Panc1 (cell line): Measurements from ENCODE around the gene MYMK. TPM values are rescaled to one million over a fixed set of nuclear protein-coding genes. Genes with fewer than 3 reads are reported as not detected.

Experiments used
- ATAC-seq: fragments of 200-7000 bp; cut with Tn5 transposase; 2 replicates; pipeline ENCODE4 v1.9.1; 2020; ENCODE audit warnings: mild to moderate bottlenecking, moderate library complexity
- BruUV-seq: library from RNA; stranded (reverse); fragments of 400-500 nt; replicated peaks from 2 replicates; lab custom pipeline; 2021; lab: Mats Ljungman, UMichigan
- CTCF ChIA-PET: fragments of 300-600 bp; sonication (Branson Sonifier 250); formaldehyde crosslinking; loops from one replicate; lab custom pipeline; 2022; ENCODE audit warnings: antibody characterized with exemption; lab: Charles Lee
- POLR2A ChIA-PET: fragments of 300-600 bp; sonication (Branson Sonifier 250); formaldehyde crosslinking; loops from one replicate; lab custom pipeline; 2022; ENCODE audit warnings: antibody characterized with exemption; lab: Charles Lee
- DNase-seq: peaks from one replicate; pipeline ENCODE4 v3.0.0-alpha.2; 2010; ENCODE audit warnings: low read depth, low spot score
- H3K27ac ChIP-seq: 2 replicates; pipeline ENCODE4 v1.5.1; 2011; ENCODE audit warnings: mild to moderate bottlenecking, low read length, inconsistent platforms
- H3K27me3 ChIP-seq: fragments of 200-500 bp; sonication (Bioruptor generic); 2 replicates; pipeline ENCODE4 v1.6.0; 2014; ENCODE audit warnings: low read length, inconsistent platforms; ENCODE audit not compliant: control insufficient read depth, insufficient read depth
- H3K36me3 ChIP-seq: fragments of 200-500 bp; sonication (Bioruptor generic); 2 replicates; pipeline ENCODE4 v1.5.1; 2014; ENCODE audit warnings: inconsistent platforms, mild to moderate bottlenecking, low read length, moderate library complexity; ENCODE audit not compliant: control insufficient read depth, insufficient read depth
- H3K4me1 ChIP-seq: 2 replicates; pipeline ENCODE4 v1.5.1; 2011; ENCODE audit warnings: inconsistent platforms, mild to moderate bottlenecking, low read length, moderate library complexity; ENCODE audit not compliant: control insufficient read depth, insufficient read depth
- H3K4me3 ChIP-seq, 2 experiments: 2 replicates each; pipeline ENCODE4 v1.5.1; 2011 to 2012; ENCODE audit warnings: low read depth in 2 of 2, low read length in 2 of 2, mild to moderate bottlenecking in 2 of 2, inconsistent platforms in 1 of 2, moderate library complexity in 1 of 2
- H3K9me3 ChIP-seq: fragments of 200-500 bp; sonication (Bioruptor generic); 2 replicates; pipeline ENCODE4 v1.5.1; 2014; ENCODE audit warnings: low read depth, mild to moderate bottlenecking, inconsistent platforms, low read length, moderate library complexity; ENCODE audit not compliant: control insufficient read depth, insufficient read depth
- POLR2AphosphoS5 ChIP-seq: IDR thresholded peaks from 2 replicates; pipeline ENCODE4 v1.6.1; 2012; ENCODE audit warnings: mild to moderate bottlenecking, low read depth, low read length, moderate library complexity
- SIN3A ChIP-seq: IDR thresholded peaks from 2 replicates; pipeline ENCODE4 v1.6.1; 2012; ENCODE audit warnings: low read depth, mild to moderate bottlenecking, low read length, moderate library complexity, borderline replicate concordance; ENCODE audit not compliant: insufficient read depth
- TCF7L2 ChIP-seq: IDR thresholded peaks from 2 replicates; pipeline ENCODE4 v1.6.1; 2011; ENCODE audit warnings: mild to moderate bottlenecking, low read depth, low read length, inconsistent platforms
- in situ Hi-C: cut with HindIII; loops from 2 replicates; pipeline ENCODE4 v1.10.0; 2016; ENCODE audit warnings: low sequenced_read_pairs, low pct_unique_long_range_greater_than_20kb
- intact Hi-C: fragments of 100-400 bp; cut with micrococcal nuclease; formaldehyde crosslinking; loops from one replicate; pipeline ENCODE4 v1.10.0; 2022; ENCODE audit not compliant: unreplicated experiment
- total RNA-seq: library from RNA; stranded (reverse); gene quantifications from one replicate; pipeline ENCODE4 v1.2.1, GENCODE V29; 2021; ENCODE audit not compliant: unreplicated experiment
- TF ChIP-seq, protein P1 (sequence below), 2 experiments: IDR thresholded peaks; 2 replicates each; pipeline ENCODE4 v1.6.1; 2011 to 2012; ENCODE audit warnings: low read depth in 2 of 2, control low read depth in 1 of 2, low read length in 1 of 2, mild to moderate bottlenecking in 1 of 2, moderate library complexity in 1 of 2; ENCODE audit not compliant: insufficient read depth in 1 of 2
- TF ChIP-seq, protein P2 (sequence below): fragments of 450-650 bp; IDR thresholded peaks from 2 replicates; pipeline ENCODE4 v1.5.1; 2017; ENCODE audit warnings: mild to moderate bottlenecking

MYMK gene
- total RNA-seq, 1 experiment from 2014 or later: not detected

GRCh38 chr9:133516256-133516960, 8.4 kb downstream of the MYMK start:
- TF ChIP-seq, protein P1, sequence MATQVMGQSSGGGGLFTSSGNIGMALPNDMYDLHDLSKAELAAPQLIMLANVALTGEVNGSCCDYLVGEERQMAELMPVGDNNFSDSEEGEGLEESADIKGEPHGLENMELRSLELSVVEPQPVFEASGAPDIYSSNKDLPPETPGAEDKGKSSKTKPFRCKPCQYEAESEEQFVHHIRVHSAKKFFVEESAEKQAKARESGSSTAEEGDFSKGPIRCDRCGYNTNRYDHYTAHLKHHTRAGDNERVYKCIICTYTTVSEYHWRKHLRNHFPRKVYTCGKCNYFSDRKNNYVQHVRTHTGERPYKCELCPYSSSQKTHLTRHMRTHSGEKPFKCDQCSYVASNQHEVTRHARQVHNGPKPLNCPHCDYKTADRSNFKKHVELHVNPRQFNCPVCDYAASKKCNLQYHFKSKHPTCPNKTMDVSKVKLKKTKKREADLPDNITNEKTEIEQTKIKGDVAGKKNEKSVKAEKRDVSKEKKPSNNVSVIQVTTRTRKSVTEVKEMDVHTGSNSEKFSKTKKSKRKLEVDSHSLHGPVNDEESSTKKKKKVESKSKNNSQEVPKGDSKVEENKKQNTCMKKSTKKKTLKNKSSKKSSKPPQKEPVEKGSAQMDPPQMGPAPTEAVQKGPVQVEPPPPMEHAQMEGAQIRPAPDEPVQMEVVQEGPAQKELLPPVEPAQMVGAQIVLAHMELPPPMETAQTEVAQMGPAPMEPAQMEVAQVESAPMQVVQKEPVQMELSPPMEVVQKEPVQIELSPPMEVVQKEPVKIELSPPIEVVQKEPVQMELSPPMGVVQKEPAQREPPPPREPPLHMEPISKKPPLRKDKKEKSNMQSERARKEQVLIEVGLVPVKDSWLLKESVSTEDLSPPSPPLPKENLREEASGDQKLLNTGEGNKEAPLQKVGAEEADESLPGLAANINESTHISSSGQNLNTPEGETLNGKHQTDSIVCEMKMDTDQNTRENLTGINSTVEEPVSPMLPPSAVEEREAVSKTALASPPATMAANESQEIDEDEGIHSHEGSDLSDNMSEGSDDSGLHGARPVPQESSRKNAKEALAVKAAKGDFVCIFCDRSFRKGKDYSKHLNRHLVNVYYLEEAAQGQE (IDR thresholded peaks at IDR 0.05; ENCODE audit: insufficient read depth in 1 of 2, low read depth in 2 of 2, low read length in 1 of 2): no peak
- no peak for TF ChIP-seq TCF7L2
- TF ChIP-seq SIN3A: no peak
- TF ChIP-seq POLR2AphosphoS5: no peak
- TF ChIP-seq, protein P2, sequence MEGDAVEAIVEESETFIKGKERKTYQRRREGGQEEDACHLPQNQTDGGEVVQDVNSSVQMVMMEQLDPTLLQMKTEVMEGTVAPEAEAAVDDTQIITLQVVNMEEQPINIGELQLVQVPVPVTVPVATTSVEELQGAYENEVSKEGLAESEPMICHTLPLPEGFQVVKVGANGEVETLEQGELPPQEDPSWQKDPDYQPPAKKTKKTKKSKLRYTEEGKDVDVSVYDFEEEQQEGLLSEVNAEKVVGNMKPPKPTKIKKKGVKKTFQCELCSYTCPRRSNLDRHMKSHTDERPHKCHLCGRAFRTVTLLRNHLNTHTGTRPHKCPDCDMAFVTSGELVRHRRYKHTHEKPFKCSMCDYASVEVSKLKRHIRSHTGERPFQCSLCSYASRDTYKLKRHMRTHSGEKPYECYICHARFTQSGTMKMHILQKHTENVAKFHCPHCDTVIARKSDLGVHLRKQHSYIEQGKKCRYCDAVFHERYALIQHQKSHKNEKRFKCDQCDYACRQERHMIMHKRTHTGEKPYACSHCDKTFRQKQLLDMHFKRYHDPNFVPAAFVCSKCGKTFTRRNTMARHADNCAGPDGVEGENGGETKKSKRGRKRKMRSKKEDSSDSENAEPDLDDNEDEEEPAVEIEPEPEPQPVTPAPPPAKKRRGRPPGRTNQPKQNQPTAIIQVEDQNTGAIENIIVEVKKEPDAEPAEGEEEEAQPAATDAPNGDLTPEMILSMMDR: no peak
- in situ Hi-C loops: no loop called here
- no peak overlapping the region for H3K4me3 ChIP-seq

DNA sequence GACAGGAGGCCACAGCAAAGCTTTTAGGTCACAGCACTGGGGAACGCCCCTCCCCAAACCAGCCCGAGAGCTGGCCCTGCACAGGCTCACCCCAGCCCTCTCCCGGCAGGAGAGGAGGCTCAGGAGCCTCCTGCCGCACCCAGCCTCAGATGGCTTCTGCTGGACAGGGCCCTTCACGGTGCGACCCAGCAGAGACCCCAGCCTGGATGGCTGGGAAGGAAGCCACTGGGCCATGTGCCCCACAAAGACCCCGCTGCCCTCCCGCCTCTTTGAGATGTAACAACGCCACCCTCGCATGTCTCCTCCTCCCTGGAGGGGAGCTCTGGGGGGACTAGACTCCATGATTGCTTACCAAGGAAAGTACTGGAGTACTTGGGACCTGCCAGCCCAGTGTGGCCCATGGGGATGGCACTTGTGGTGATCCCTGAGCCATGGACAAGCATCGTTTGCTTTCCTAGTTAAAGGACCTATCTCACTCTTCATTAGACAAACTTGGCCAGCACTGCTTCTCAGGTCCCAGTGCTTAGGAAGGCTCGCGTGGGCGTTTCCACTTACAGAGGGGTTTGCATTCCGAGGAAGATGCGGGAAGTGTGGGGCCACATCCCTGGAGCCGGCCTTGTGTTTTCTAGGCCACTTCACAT, 9.0 kb downstream of the MYMK start:
- no peak overlapping the region for H3K4me3 ChIP-seq
- no TSS peak for BruUV-seq
- no peaks in the 10 kb centered on the region; the same call in 1 of the 2 replicates for H3K4me1 ChIP-seq
- H3K27ac ChIP-seq: no peak overlapping the region
- H3K27me3 ChIP-seq: no peaks in the 10 kb centered on the region
- in situ Hi-C loops: no loop called here
- intact Hi-C loops: no loop called here
- CTCF ChIA-PET: no interaction called here
- H3K36me3 ChIP-seq: no peaks in the 10 kb centered on the region
- POLR2A ChIA-PET: no interaction called here
- H3K9me3 ChIP-seq: no peaks in the 10 kb centered on the region
- TF ChIP-seq POLR2AphosphoS5 (no peak), TCF7L2 (no peak), SIN3A (no peak)
- TF ChIP-seq, protein P2: no peak
- TF ChIP-seq, protein P1 (IDR thresholded peaks at IDR 0.05; ENCODE audit: insufficient read depth in 1 of 2, low read depth in 2 of 2, low read length in 1 of 2): no peak
- ATAC-seq (no peak), DNase-seq (no peak)

More at GRCh38 chr9:133516256-133516960, 8.4 kb downstream of the MYMK start:
- ChIA-PET POLR2A (no interaction called here), CTCF (no interaction called here)
- Histone ChIP-seq H3K27ac (no peak overlapping the region), H3K9me3 (no peaks in the 10 kb centered on the region), H3K27me3 (no peaks in the 10 kb centered on the region), H3K36me3 (no peaks in the 10 kb centered on the region), H3K4me1 (no peaks in the 10 kb centered on the region)
- no TSS peak for BruUV-seq
- DNase-seq: no peak
- no peak for ATAC-seq
- intact Hi-C loops: no loop called here
